WTC11 (cell line): ENCODE results near the gene RAD23A.

Experiments used
- AFF4 ChIP-seq: sonication (generic); formaldehyde crosslinking; IDR thresholded peaks from 2 replicates; pipeline ENCODE4 v1.8.1; 2023; ENCODE audit warnings: mild to moderate bottlenecking, missing genetic modification reagents, borderline replicate concordance
- ATF1 ChIP-seq: sonication (generic); formaldehyde crosslinking; IDR thresholded peaks from 2 replicates; pipeline ENCODE4 v1.8.1; 2023; ENCODE audit warnings: mild to moderate bottlenecking, moderate library complexity, missing genetic modification reagents
- CBFB ChIP-seq: sonication (generic); formaldehyde crosslinking; IDR thresholded peaks from 2 replicates; pipeline ENCODE4 v1.8.1; 2022; ENCODE audit warnings: mild to moderate bottlenecking, low read depth, missing genetic modification reagents
- CREB1 ChIP-seq: sonication (generic); formaldehyde crosslinking; IDR thresholded peaks from 2 replicates; pipeline ENCODE4 v1.8.0; 2023; ENCODE audit warnings: mild to moderate bottlenecking, missing genetic modification reagents
- CTCF ChIP-seq: fragments of 200-600 bp; IDR thresholded peaks from 2 replicates; pipeline ENCODE4 v1.8.0; 2022; ENCODE audit warnings: antibody characterized with exemption
- E2F5 ChIP-seq: sonication (generic); formaldehyde crosslinking; IDR thresholded peaks from 2 replicates; pipeline ENCODE4 v1.8.1; 2022; ENCODE audit warnings: mild to moderate bottlenecking, moderate library complexity, missing genetic modification reagents
- ELF4 ChIP-seq: sonication (generic); formaldehyde crosslinking; IDR thresholded peaks from 2 replicates; pipeline ENCODE4 v1.8.1; 2022; ENCODE audit warnings: low read depth, mild to moderate bottlenecking, moderate library complexity, missing genetic modification reagents
- JUN ChIP-seq: sonication (generic); formaldehyde crosslinking; IDR thresholded peaks from 2 replicates; pipeline ENCODE4 v1.8.0; 2023; ENCODE audit warnings: mild to moderate bottlenecking, missing genetic modification reagents
- MAX ChIP-seq: sonication (generic); formaldehyde crosslinking; IDR thresholded peaks from 2 replicates; pipeline ENCODE4 v1.8.0; 2022; ENCODE audit warnings: mild to moderate bottlenecking, missing genetic modification reagents
- MLX ChIP-seq: sonication (generic); formaldehyde crosslinking; IDR thresholded peaks from 2 replicates; pipeline ENCODE4 v1.8.1; 2023; ENCODE audit warnings: mild to moderate bottlenecking, missing genetic modification reagents, moderate library complexity
- NFYB ChIP-seq: sonication (generic); formaldehyde crosslinking; conservative IDR thresholded peaks from 2 replicates; pipeline ENCODE4 v1.8.0; 2022; ENCODE audit warnings: low read depth, missing genetic modification reagents
- USF2 ChIP-seq: sonication (generic); formaldehyde crosslinking; IDR thresholded peaks from 2 replicates; pipeline ENCODE4 v1.8.1; 2023; ENCODE audit warnings: mild to moderate bottlenecking, missing genetic modification reagents, moderate library complexity
- ZBTB21 ChIP-seq: sonication (generic); formaldehyde crosslinking; IDR thresholded peaks from 2 replicates; pipeline ENCODE4 v1.8.1; 2023; ENCODE audit warnings: mild to moderate bottlenecking, missing genetic modification reagents, borderline replicate concordance

GRCh38 chr19:12899891-12900518 lies 45.7 kb upstream of the RAD23A start:
- TF ChIP-seq USF2 (CRISPR knock-in tag), result no peak
- no peak for TF ChIP-seq AFF4 (CRISPR knock-in tag)
- no peak for TF ChIP-seq CTCF
- no peak for TF ChIP-seq MLX (CRISPR knock-in tag)
- TF ChIP-seq NFYB (CRISPR knock-in tag), result no peak
- TF ChIP-seq ATF1 (CRISPR knock-in tag), result no peak
- TF ChIP-seq ZBTB21, result no peak
- TF ChIP-seq E2F5 (CRISPR knock-in tag), result no peak
- no peak for TF ChIP-seq CBFB
- TF ChIP-seq MAX (CRISPR knock-in tag), result no peak
- no peak for TF ChIP-seq CREB1 (CRISPR knock-in tag)
- no peak for TF ChIP-seq JUN (CRISPR knock-in tag)
- TF ChIP-seq ELF4 (CRISPR knock-in tag), result no peak
